HG02884 (cell line): ENCODE data around the gene RBM6.
"Not testable (repeated sequence)": the region's sequence is repeated elsewhere in the genome, so short reads cannot be mapped to it uniquely, and the experiment has no call there.

Source experiments
- ATAC-seq: cut with Tn5 transposase; IDR thresholded peaks from one replicate; pipeline ENCODE4 v1.9.1; 2021; ENCODE audit warnings: mild to moderate bottlenecking, moderate library complexity; ENCODE audit not compliant: unreplicated experiment

RBM6 gene

GRCh38 chr3:49968346-49968745 lies 28.4 kb downstream of the RBM6 start:
- ATAC-seq: no peak

GRCh38 chr3:49972656-49973055 lies 32.7 kb downstream of the RBM6 start:
- no peak for ATAC-seq

GRCh38 chr3:49976942-49977341 lies 37.0 kb downstream of the RBM6 start:
- no peak for ATAC-seq

GRCh38 chr3:49984394-49984793 lies 44.4 kb downstream of the RBM6 start:
- no peak for ATAC-seq

GRCh38 chr3:49992326-49992725 lies 52.4 kb downstream of the RBM6 start:
- ATAC-seq: no peak

GRCh38 chr3:49994476-49994875 lies 54.5 kb downstream of the RBM6 start:
- ATAC-seq: no peak

GRCh38 chr3:49996016-49996415 lies 56.1 kb downstream of the RBM6 start:
- no peak for ATAC-seq

GRCh38 chr3:49997862-49998261 lies 57.9 kb downstream of the RBM6 start:
- ATAC-seq: no peak

GRCh38 chr3:49998326-49998725 lies 58.4 kb downstream of the RBM6 start:
- ATAC-seq: no peak

GRCh38 chr3:50001511-50001910 lies 61.6 kb downstream of the RBM6 start:
- no peak for ATAC-seq

- no peak for ATAC-seq
Measured at GRCh38 chr3:50003216-50003615, 63.3 kb downstream of the RBM6 start.

GRCh38 chr3:50003824-50004223 lies 63.9 kb downstream of the RBM6 start:
- no peak for ATAC-seq

- no peak for ATAC-seq
Measured at GRCh38 chr3:50008931-50009330, 69.0 kb downstream of the RBM6 start.

- ATAC-seq: no peak
Measured at GRCh38 chr3:50010959-50011358, 71.0 kb downstream of the RBM6 start.

GRCh38 chr3:50015918-50016317 lies 76.0 kb downstream of the RBM6 start:
- ATAC-seq: no peak

- no peak for ATAC-seq
Measured at GRCh38 chr3:50028346-50028745, 88.4 kb downstream of the RBM6 start.

- ATAC-seq: not testable (repeated sequence)
Measured at GRCh38 chr3:50031201-50031600, 91.3 kb downstream of the RBM6 start.

GRCh38 chr3:50044976-50045375 lies 105.0 kb downstream of the RBM6 start:
- ATAC-seq: no peak

- no peak for ATAC-seq
Measured at GRCh38 chr3:50047426-50047825, 107.5 kb downstream of the RBM6 start.

- ATAC-seq: no peak
Measured at GRCh38 chr3:50050361-50050760, 110.4 kb downstream of the RBM6 start.

GRCh38 chr3:50057756-50058155 lies 117.8 kb downstream of the RBM6 start:
- no peak for ATAC-seq

- no peak for ATAC-seq
Measured at GRCh38 chr3:50068134-50068533, 128.2 kb downstream of the RBM6 start.

GRCh38 chr3:50078091-50078490 lies 138.1 kb downstream of the RBM6 start:
- ATAC-seq: no peak

GRCh38 chr3:50078622-50079021 lies 138.7 kb downstream of the RBM6 start:
- no peak for ATAC-seq
